ENCODE data around the gene USP27X.

DNA sequence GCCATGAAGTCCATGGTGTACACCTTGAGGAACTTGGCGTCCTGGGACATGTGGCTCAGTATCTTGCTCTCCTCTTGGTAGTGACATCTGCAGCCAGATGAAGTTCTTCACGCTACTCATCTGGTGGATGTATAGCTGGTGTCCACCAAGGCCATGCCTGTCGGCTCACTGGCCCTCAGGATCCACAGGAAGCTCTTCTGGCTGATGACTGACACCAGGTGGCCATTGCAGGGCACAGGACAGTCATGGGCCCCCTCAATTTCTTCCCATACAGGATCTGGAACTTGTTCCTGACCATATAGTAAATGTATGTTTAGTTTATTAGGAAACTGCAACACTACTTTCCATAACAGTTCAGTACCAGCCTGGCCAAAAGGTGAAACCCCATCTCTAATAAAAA, 32.8 kb downstream of the USP27X start:
- TF ChIP-seq, protein P1, sequence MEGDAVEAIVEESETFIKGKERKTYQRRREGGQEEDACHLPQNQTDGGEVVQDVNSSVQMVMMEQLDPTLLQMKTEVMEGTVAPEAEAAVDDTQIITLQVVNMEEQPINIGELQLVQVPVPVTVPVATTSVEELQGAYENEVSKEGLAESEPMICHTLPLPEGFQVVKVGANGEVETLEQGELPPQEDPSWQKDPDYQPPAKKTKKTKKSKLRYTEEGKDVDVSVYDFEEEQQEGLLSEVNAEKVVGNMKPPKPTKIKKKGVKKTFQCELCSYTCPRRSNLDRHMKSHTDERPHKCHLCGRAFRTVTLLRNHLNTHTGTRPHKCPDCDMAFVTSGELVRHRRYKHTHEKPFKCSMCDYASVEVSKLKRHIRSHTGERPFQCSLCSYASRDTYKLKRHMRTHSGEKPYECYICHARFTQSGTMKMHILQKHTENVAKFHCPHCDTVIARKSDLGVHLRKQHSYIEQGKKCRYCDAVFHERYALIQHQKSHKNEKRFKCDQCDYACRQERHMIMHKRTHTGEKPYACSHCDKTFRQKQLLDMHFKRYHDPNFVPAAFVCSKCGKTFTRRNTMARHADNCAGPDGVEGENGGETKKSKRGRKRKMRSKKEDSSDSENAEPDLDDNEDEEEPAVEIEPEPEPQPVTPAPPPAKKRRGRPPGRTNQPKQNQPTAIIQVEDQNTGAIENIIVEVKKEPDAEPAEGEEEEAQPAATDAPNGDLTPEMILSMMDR (IDR thresholded peaks at IDR 0.05): no peak
- no peak for TF ChIP-seq POLR2AphosphoS5 (IDR thresholded peaks at IDR 0.05)
